Activated T-cell treated with anti-CD3 and anti-CD28 coated beads, Interleukin-2, amount 50 U/mL, for 24 hours (primary cell): ENCODE measurements around the gene RAB11FIP5.
"Not testable (repeated sequence)": the region's sequence is repeated elsewhere in the genome, so short reads cannot be mapped to it uniquely, and the experiment has no call there.

Source experiments
- DNase-seq: peaks from one replicate; pipeline ENCODE4 v3.0.0-alpha.2; 2020
- H3K27ac Mint-ChIP-seq: 2 replicates; pipeline ENCODE4 v1.8.0; 2020; ENCODE audit warnings: mild to moderate bottlenecking, mixed read lengths
- H3K27me3 Mint-ChIP-seq: 2 replicates; pipeline ENCODE4 v1.8.0; 2020; ENCODE audit warnings: mixed read lengths
- H3K36me3 Mint-ChIP-seq: 2 replicates; pipeline ENCODE4 v1.8.0; 2020; ENCODE audit warnings: low read depth, mixed read lengths
- H3K4me1 Mint-ChIP-seq: 2 replicates; pipeline ENCODE4 v1.8.0; 2020; ENCODE audit warnings: low read depth, mixed read lengths
- H3K4me3 Mint-ChIP-seq: 2 replicates; pipeline ENCODE4 v1.8.0; 2020; ENCODE audit warnings: mild to moderate bottlenecking, moderate library complexity, mixed read lengths
- H3K9me3 Mint-ChIP-seq: 2 replicates; pipeline ENCODE4 v1.8.0; 2020; ENCODE audit warnings: mixed read lengths

Gene RAB11FIP5

GRCh38 chr2:73072129-73072395 is 40.7 kb downstream of the RAB11FIP5 start:
- H3K4me1 Mint-ChIP-seq = peaks cover 26% of the 10 kb centered on the region
- no peak for DNase-seq
- no peaks in the 10 kb centered on the region for H3K9me3 Mint-ChIP-seq
- peaks cover 6% of the 10 kb centered on the region for H3K36me3 Mint-ChIP-seq
- H3K27ac Mint-ChIP-seq = peak overlapping the region; percentile 95
- H3K4me3 Mint-ChIP-seq = peak overlapping the region; percentile 89
- H3K27me3 Mint-ChIP-seq = no peaks in the 10 kb centered on the region

- peak; percentile 99 for DNase-seq
- Mint-ChIP-seq H3K4me3 (peak within 1 kb of the TSS; percentile 89), H3K9me3 (no peaks in the 10 kb centered on the region), H3K27me3 (no peaks in the 10 kb centered on the region), H3K4me1 (peaks cover 26% of the 10 kb centered on the region), H3K36me3 (peaks cover 6% of the 10 kb centered on the region), H3K27ac (peak within 1 kb of the TSS; percentile 95)
Observed at GRCh38 chr2:73071360-73072128, 41.2 kb downstream of the RAB11FIP5 start, which contains the start of gene SFXN5. Gene SFXN5, minus strand, starts transcription at chr2:73071712. Its CDS starts 7 bp downstream, at chr2:73071705.

- peak; percentile 77 for DNase-seq
- H3K9me3 Mint-ChIP-seq = no peaks in the 10 kb centered on the region
- peak overlapping the region; percentile 95 for H3K27ac Mint-ChIP-seq
- H3K27me3 Mint-ChIP-seq = no peaks in the 10 kb centered on the region
- H3K36me3 Mint-ChIP-seq = peaks cover 6% of the 10 kb centered on the region
- H3K4me1 Mint-ChIP-seq = peaks cover 29% of the 10 kb centered on the region
- peak overlapping the region; percentile 89 for H3K4me3 Mint-ChIP-seq
Observed at GRCh38 chr2:73070643-73071359, 41.9 kb downstream of the RAB11FIP5 start.

GRCh38 chr2:73069855-73070642 is 42.7 kb downstream of the RAB11FIP5 start:
- Mint-ChIP-seq H3K27me3 (no peaks in the 10 kb centered on the region), H3K36me3 (peaks cover 6% of the 10 kb centered on the region), H3K4me3 (peak overlapping the region; percentile 89), H3K9me3 (no peaks in the 10 kb centered on the region), H3K27ac (peak overlapping the region; percentile 44), H3K4me1 (peaks cover 30% of the 10 kb centered on the region)
- DNase-seq = peak; percentile 40

GRCh38 chr2:73069041-73069854 is 43.5 kb downstream of the RAB11FIP5 start:
- Mint-ChIP-seq H3K4me3 (peak overlapping the region; percentile 89), H3K4me1 (peaks cover 35% of the 10 kb centered on the region), H3K9me3 (no peaks in the 10 kb centered on the region), H3K36me3 (peaks cover 6% of the 10 kb centered on the region), H3K27ac (peak overlapping the region; percentile 2), H3K27me3 (no peaks in the 10 kb centered on the region)
- peak; percentile 23 for DNase-seq

GRCh38 chr2:73068147-73068546 is 44.6 kb downstream of the RAB11FIP5 start:
- H3K9me3 Mint-ChIP-seq = no peaks in the 10 kb centered on the region
- no peak overlapping the region for H3K27ac Mint-ChIP-seq
- H3K4me1 Mint-ChIP-seq = peaks cover 44% of the 10 kb centered on the region
- no peaks in the 10 kb centered on the region for H3K27me3 Mint-ChIP-seq
- peaks cover 6% of the 10 kb centered on the region for H3K36me3 Mint-ChIP-seq
- no peak for DNase-seq
- H3K4me3 Mint-ChIP-seq = no peak overlapping the region

GRCh38 chr2:73067043-73067442 is 45.7 kb downstream of the RAB11FIP5 start:
- Mint-ChIP-seq H3K27ac (no peak overlapping the region), H3K27me3 (no peaks in the 10 kb centered on the region), H3K9me3 (no peaks in the 10 kb centered on the region), H3K36me3 (peaks cover 6% of the 10 kb centered on the region), H3K4me1 (peaks cover 46% of the 10 kb centered on the region), H3K4me3 (no peak overlapping the region)
- no peak for DNase-seq

DNA sequence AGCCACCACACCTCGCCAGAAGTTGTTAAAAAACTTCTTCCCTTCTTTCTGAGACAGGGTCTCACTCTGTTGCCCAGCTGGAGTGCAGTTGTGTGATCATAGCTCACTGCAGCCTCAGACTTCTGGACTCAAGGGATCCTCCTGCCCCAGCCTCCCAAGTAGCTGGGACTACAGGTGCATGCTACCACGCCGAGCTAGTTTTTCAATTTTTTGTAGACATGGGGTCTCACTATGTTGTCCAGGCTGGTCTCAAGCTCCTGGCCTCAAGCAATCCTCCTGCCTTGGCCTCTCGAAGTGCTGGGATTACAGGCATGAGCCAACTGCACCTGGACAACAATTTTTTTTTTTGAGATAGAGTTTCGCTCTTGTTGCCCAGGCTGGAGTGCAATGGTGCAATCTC is 47.7 kb downstream of the RAB11FIP5 start:
- not testable (repeated sequence) for H3K4me3 Mint-ChIP-seq, H3K27ac Mint-ChIP-seq, DNase-seq, H3K36me3 Mint-ChIP-seq, H3K9me3 Mint-ChIP-seq, H3K27me3 Mint-ChIP-seq
- H3K4me1 Mint-ChIP-seq = peaks cover 38% of the 10 kb centered on the region

GRCh38 chr2:73063909-73064875 is 48.6 kb downstream of the RAB11FIP5 start:
- Mint-ChIP-seq H3K27me3 (no peaks in the 10 kb centered on the region), H3K4me1 (peaks cover 30% of the 10 kb centered on the region), H3K36me3 (no peaks in the 10 kb centered on the region), H3K27ac (peak overlapping the region; percentile 73), H3K9me3 (no peaks in the 10 kb centered on the region), H3K4me3 (no peak overlapping the region)
- no peak for DNase-seq

DNA sequence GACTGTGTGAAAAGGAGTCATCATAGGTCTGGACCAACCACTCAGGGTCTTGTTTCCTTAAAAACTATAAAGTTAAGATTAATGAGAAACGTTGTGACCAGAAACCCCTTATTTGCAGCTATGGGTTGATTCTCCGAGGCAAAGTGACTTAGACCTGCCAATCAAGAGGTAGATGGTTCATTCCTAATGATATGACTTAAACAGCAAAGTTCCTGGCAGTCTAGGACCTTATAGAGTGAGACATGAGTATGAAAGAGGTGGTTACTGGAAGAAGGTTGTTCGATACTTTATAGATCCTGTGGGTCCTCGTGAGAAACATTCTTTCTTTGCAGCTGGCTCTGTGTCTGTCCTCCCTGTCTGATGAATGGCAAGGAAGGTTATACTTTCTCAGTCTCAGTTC is 49.3 kb downstream of the RAB11FIP5 start:
- peak overlapping the region; percentile 51 for H3K27ac Mint-ChIP-seq
- H3K9me3 Mint-ChIP-seq = no peaks in the 10 kb centered on the region
- H3K36me3 Mint-ChIP-seq = no peaks in the 10 kb centered on the region

DNA sequence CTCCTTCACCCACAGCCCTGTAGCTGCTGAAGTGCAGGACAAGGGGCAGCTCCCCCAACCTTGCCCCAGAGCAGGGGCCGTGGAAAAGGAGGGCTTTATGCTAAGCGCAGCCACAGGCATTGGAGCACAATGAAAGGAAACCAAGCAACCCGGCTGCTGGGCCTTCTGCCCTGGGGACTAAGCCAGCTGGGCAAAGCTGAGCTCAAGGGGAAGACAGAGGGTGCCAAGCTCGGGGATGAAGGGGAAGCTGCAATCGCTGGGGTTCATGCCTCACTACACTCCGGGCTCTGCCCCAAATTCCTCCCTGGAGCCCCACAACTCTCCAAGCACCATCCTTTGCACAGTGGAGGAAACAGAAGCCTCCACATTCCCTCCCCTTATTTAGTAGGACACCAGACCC is 53.6 kb downstream of the RAB11FIP5 start:
- H3K9me3 Mint-ChIP-seq = peaks cover 6% of the 10 kb centered on the region
- DNase-seq = no peak
- no peak overlapping the region for H3K27ac Mint-ChIP-seq
- H3K27me3 Mint-ChIP-seq = no peaks in the 10 kb centered on the region
- peaks cover 21% of the 10 kb centered on the region for H3K36me3 Mint-ChIP-seq
- no peak overlapping the region for H3K4me3 Mint-ChIP-seq
- H3K4me1 Mint-ChIP-seq = peaks cover 13% of the 10 kb centered on the region

More for the DNA sequence above, 49.3 kb downstream of the RAB11FIP5 start:
- Mint-ChIP-seq H3K4me3 (no peak overlapping the region), H3K27me3 (no peaks in the 10 kb centered on the region), H3K4me1 (peaks cover 25% of the 10 kb centered on the region)
- DNase-seq = no peak

GRCh38 chr2:73054980-73055379 is 57.8 kb downstream of the RAB11FIP5 start:
- DNase-seq = no peak
- H3K36me3 Mint-ChIP-seq = peaks cover 21% of the 10 kb centered on the region
- H3K27ac Mint-ChIP-seq = no peak overlapping the region
- H3K27me3 Mint-ChIP-seq = no peaks in the 10 kb centered on the region
- H3K4me1 Mint-ChIP-seq = no peaks in the 10 kb centered on the region
- peaks cover 6% of the 10 kb centered on the region for H3K9me3 Mint-ChIP-seq
- no peak overlapping the region for H3K4me3 Mint-ChIP-seq
